GM12878 (cell line): ENCODE measurements around the gene TEKT1. TPM values are rescaled to one million over a fixed set of nuclear protein-coding genes. Genes with fewer than 3 reads are reported as not detected.

ENCODE experiments used
- ATAC-seq: fragments of 200-7000 bp; cut with Tn5 transposase; 3 replicates; pipeline ENCODE4 v1.9.1; 2020; ENCODE audit warnings: mild to moderate bottlenecking, moderate library complexity
- BruUV-seq: library from RNA; stranded (reverse); fragments of 400-500 nt; replicated peaks from 2 replicates; lab custom pipeline; 2021; lab: Mats Ljungman, UMichigan
- CTCF ChIA-PET: fragments of 300-600 bp; sonication (Branson Sonifier 250); formaldehyde crosslinking; extraction: SDS; loops from one replicate; lab custom pipeline; 2021; ENCODE audit warnings: inconsistent platforms; lab: Yijun Ruan, JAX
- POLR2A ChIA-PET: fragments of 350-600 bp; formaldehyde crosslinking; extraction: SDS; loops from one replicate; lab custom pipeline; 2021; ENCODE audit warnings: inconsistent platforms; lab: Charles Lee
- RAD21 ChIA-PET: fragments of 300-600 bp; sonication (Branson Sonifier 250); formaldehyde crosslinking; loops from one replicate; lab custom pipeline; 2023; ENCODE audit warnings: antibody characterized with exemption; ENCODE audit not compliant: unreplicated experiment; lab: Charles Lee
- SMC1A ChIA-PET: fragments of 300-600 bp; sonication (Branson Sonifier 250); formaldehyde crosslinking; loops from one replicate; lab custom pipeline; 2023; ENCODE audit not compliant: unreplicated experiment, uncharacterized antibody; lab: Charles Lee
- DNase-seq: peaks from one replicate; pipeline ENCODE4 v3.0.0-alpha.2; 2011; ENCODE audit warnings: low read depth, low spot score
- FAIRE-seq: peaks from 3 replicates; lab custom pipeline; 2011; peaks lifted over from hg19 to GRCh38; lab: Jason Lieb, UNC
- H2AFZ ChIP-seq: 2 replicates; pipeline ENCODE4 v1.6.0; 2011; ENCODE audit warnings: low read depth, low read length, control low read depth; ENCODE audit not compliant: control insufficient read depth
- H3K27ac ChIP-seq: 2 replicates; pipeline ENCODE4 v1.5.1; 2011; ENCODE audit warnings: control low read depth; ENCODE audit not compliant: control insufficient read depth, insufficient read depth
- H3K27me3 ChIP-seq, 2 experiments: replicated peaks in 1 of 2; 2 replicates each; pipeline versions ENCODE4 v1.6.0 to v1.6.1; 2011; ENCODE audit warnings: low read length in 1 of 2; ENCODE audit not compliant: control insufficient read depth in 2 of 2, insufficient read depth in 2 of 2
- H3K36me3 ChIP-seq, 2 experiments: 2 replicates each; pipeline ENCODE4 v1.5.1; 2011; ENCODE audit warnings: low read length in 1 of 2; ENCODE audit not compliant: control insufficient read depth in 2 of 2, insufficient read depth in 2 of 2
- H3K4me1 ChIP-seq: 2 replicates; pipeline ENCODE4 v1.6.1; 2011; ENCODE audit warnings: mild to moderate bottlenecking, low read length, moderate library complexity, mixed read lengths; ENCODE audit not compliant: control insufficient read depth, insufficient read depth
- H3K4me2 ChIP-seq: 2 replicates; pipeline ENCODE4 v1.6.0; 2011; ENCODE audit warnings: control low read depth; ENCODE audit not compliant: control insufficient read depth, insufficient read depth
- H3K4me3 ChIP-seq: fragments of 200-600 bp; sonication (generic); 2 replicates; pipeline ENCODE4 v1.5.1; 2016
- H3K79me2 ChIP-seq: 2 replicates; pipeline ENCODE4 v1.6.0; 2011; ENCODE audit warnings: low read length; ENCODE audit not compliant: control insufficient read depth, insufficient read depth
- H3K9ac ChIP-seq: 2 replicates; pipeline ENCODE4 v1.8.0; 2011; ENCODE audit warnings: low read length, control low read depth, mixed read lengths; ENCODE audit not compliant: control insufficient read depth, insufficient read depth
- H3K9me3 ChIP-seq: replicated peaks from 3 replicates; pipeline ENCODE4 v1.5.1; 2011; ENCODE audit warnings: mild to moderate bottlenecking, low read length; ENCODE audit not compliant: control insufficient read depth, insufficient read depth
- H4K20me1 ChIP-seq: 2 replicates; pipeline ENCODE4 v1.6.0; 2011; ENCODE audit not compliant: control insufficient read depth, insufficient read depth
- BCL11A ChIP-seq: IDR thresholded peaks from 2 replicates; pipeline ENCODE4 v1.6.1; 2011; ENCODE audit warnings: low read depth, low read length
- BCLAF1 ChIP-seq: fragments of 450-650 bp; IDR thresholded peaks from 2 replicates; pipeline ENCODE4 v1.6.1; 2017; ENCODE audit warnings: antibody characterized with exemption, mild to moderate bottlenecking, moderate library complexity
- DPF2 ChIP-seq: fragments of 450-650 bp; IDR thresholded peaks from 2 replicates; pipeline ENCODE4 v1.6.1; 2017; ENCODE audit warnings: mild to moderate bottlenecking
- EED ChIP-seq: sonication (generic); IDR thresholded peaks from 2 replicates; pipeline ENCODE4 v1.6.1; 2016; ENCODE audit warnings: antibody characterized with exemption, low read depth
- ETV6 ChIP-seq, 2 experiments: fragments of 450-650 bp in 1 of 2; IDR thresholded peaks in 1 of 2; conservative IDR thresholded peaks in 1 of 2; 2 replicates each; pipeline ENCODE4 v1.6.1; 2014; ENCODE audit warnings: antibody characterized with exemption in 1 of 2, borderline replicate concordance in 1 of 2, low read depth in 1 of 2, mild to moderate bottlenecking in 1 of 2, moderate library complexity in 1 of 2
- GATAD2B ChIP-seq: fragments of 450-650 bp; conservative IDR thresholded peaks from 2 replicates; pipeline ENCODE4 v1.6.1; 2017; ENCODE audit warnings: low read depth, mild to moderate bottlenecking, moderate library complexity
- HDGF ChIP-seq: fragments of 450-650 bp; IDR thresholded peaks from 2 replicates; pipeline ENCODE4 v1.6.1; 2016; ENCODE audit warnings: antibody characterized with exemption
- IKZF1 ChIP-seq: fragments of 450-650 bp; conservative IDR thresholded peaks from 2 replicates; pipeline ENCODE4 v1.6.1; 2017; ENCODE audit warnings: antibody characterized with exemption, mild to moderate bottlenecking
- IKZF2 ChIP-seq, 2 experiments: fragments of 450-650 bp; IDR thresholded peaks; 2 replicates each; pipeline ENCODE4 v1.6.1; 2017; ENCODE audit warnings: mild to moderate bottlenecking in 2 of 2, moderate library complexity in 2 of 2
- IRF4 ChIP-seq: IDR thresholded peaks from 2 replicates; pipeline ENCODE4 v1.6.1; 2011; ENCODE audit warnings: low read depth, low read length
- MLLT1 ChIP-seq: fragments of 450-650 bp; IDR thresholded peaks from 2 replicates; pipeline ENCODE4 v1.6.1; 2016; ENCODE audit warnings: mild to moderate bottlenecking
- PAX5 ChIP-seq: IDR thresholded peaks from 2 replicates; pipeline ENCODE4 v1.6.1; 2011; ENCODE audit warnings: low read depth, low read length, borderline replicate concordance
- PKNOX1 ChIP-seq: fragments of 450-650 bp; IDR thresholded peaks from 2 replicates; pipeline ENCODE4 v1.6.1; 2016; ENCODE audit warnings: mild to moderate bottlenecking
- POLR2A ChIP-seq: IDR thresholded peaks from 2 replicates; pipeline ENCODE4 v1.6.1; 2011; ENCODE audit warnings: low read depth, mild to moderate bottlenecking, low read length
- POLR2AphosphoS2 ChIP-seq: IDR thresholded peaks from 2 replicates; pipeline ENCODE4 v1.6.1; 2011; ENCODE audit warnings: low read depth, mild to moderate bottlenecking, low read length, improper control_type of control experiment, moderate library complexity
- POLR2AphosphoS5 ChIP-seq: IDR thresholded peaks from 2 replicates; pipeline ENCODE4 v1.6.1; 2011; ENCODE audit warnings: mild to moderate bottlenecking, low read length, inconsistent platforms
- SRF ChIP-seq, 2 experiments: IDR thresholded peaks; 2 replicates each; pipeline ENCODE4 v1.6.1; 2011; ENCODE audit warnings: low read depth in 2 of 2, low read length in 2 of 2, mild to moderate bottlenecking in 1 of 2, moderate library complexity in 1 of 2
- TAF1 ChIP-seq: IDR thresholded peaks from 2 replicates; pipeline ENCODE4 v1.6.1; 2011; ENCODE audit warnings: mild to moderate bottlenecking, low read depth, low read length, borderline replicate concordance
- TARDBP ChIP-seq: IDR thresholded peaks from 2 replicates; pipeline ENCODE4 v1.6.1; 2016; ENCODE audit warnings: borderline replicate concordance
- YY1 ChIP-seq: IDR thresholded peaks from 2 replicates; pipeline ENCODE4 v1.6.1; 2011; ENCODE audit warnings: low read depth, mild to moderate bottlenecking, low read length
- WGBS: methylation state at CpG from one replicate; pipeline ENCODE4 v1.1.6; 2016; ENCODE audit warnings: low lambda C conversion rate; ENCODE audit not compliant: insufficient replicate concordance, insufficient coverage; ENCODE audit errors: missing lambda C conversion rate; 5-methylcytosine and 5-hydroxymethylcytosine counted together
- in situ Hi-C: fragments of 300-500 bp; cut with MboI; formaldehyde crosslinking; loops from 9 replicates; pipeline ENCODE4 v1.14.3; 2018; ENCODE audit warnings: mixed read lengths
- intact Hi-C: fragments of 100-400 bp; cut with micrococcal nuclease; formaldehyde crosslinking; loops from one replicate; pipeline ENCODE4 v1.14.2; 2022; ENCODE audit not compliant: unreplicated experiment
- polyA plus RNA-seq, 11 experiments: library from polyadenylated mRNA; depleted of rRNA in 4 of 11; unstranded in 6 of 11; stranded (reverse) in 5 of 11; fragments of >200 nt; fragmentation: Nextera tagmentation in 4 of 11; fragmentation: Illumina TruSeq in 1 of 11; extraction: Ambion mirVana in 4 of 11; extraction: Trizol in 1 of 11; gene quantifications; 1 replicate in 1 of 11; 2 replicates in 10 of 11; pipeline versions ENCODE4 v1.2.1 to v1.2.3, GENCODE V29; 2011 to 2016; ENCODE audit warnings: inconsistent platforms in 2 of 11, missing spikeins in 2 of 11, low read depth in 1 of 11
- total RNA-seq, 4 experiments: library from RNA; depleted of rRNA in 3 of 4; stranded (reverse); fragments of >200 nt in 3 of 4; fragmentation: Illumina TruSeq in 1 of 4; extraction: Trizol in 1 of 4; gene quantifications; 2 replicates each; pipeline versions ENCODE4 v1.2.1 to v1.2.3, GENCODE V29; 2013 to 2021

The TEKT1 gene
- total and polyA plus RNA-seq, 10 of the 15 experiments (the other 5 are each of a cell fraction or from before 2014, with no cell fraction given), result not detected

- RAD21 ChIA-PET, result no interaction called here
- intact Hi-C loops, result loop anchor here (10.0 kb wide), 2 partner anchors 91 to 259 kb away; partner anchors contain the start of gene RNASEK
- TF ChIP-seq HDGF (0 out of 2 replicates have a peak, but pooled peaks have one; percentile 46), IKZF1 (peak; percentile 86), MLLT1 (0 out of 2 replicates have a peak, but pooled peaks have one; percentile 23), POLR2A (peak; percentile 67), GATAD2B (peak; percentile 63; the same call in 1 of the 2 replicates), TARDBP (0 out of 2 replicates have a peak, but pooled peaks have one; percentile 5), SRF (IDR thresholded peaks at IDR 0.05; ENCODE audit: low read depth in 2 of 2, low read length in 2 of 2) (no peak), POLR2AphosphoS2 (0 out of 2 replicates have a peak, but pooled peaks have one; percentile 34), BCLAF1 (no peak), ETV6 (conservative IDR thresholded peaks at IDR 0.05 in 1 of 2, IDR thresholded peaks at IDR 0.05 in 1 of 2; ENCODE audit: borderline replicate concordance in 1 of 2, low read depth in 1 of 2) (peak in 1 of 2 experiments; percentile 56; a peak in 1 of 4 replicates), EED (peak; percentile 77), POLR2AphosphoS5 (peak; percentile 81), TAF1 (peak; percentile 41; the same call in 1 of the 2 replicates), BCL11A (no peak), PAX5 (0 out of 2 replicates have a peak, but pooled peaks have one; percentile 10), DPF2 (no peak), YY1 (peak; percentile 82; the same call in 1 of the 2 replicates), IKZF2 (IDR thresholded peaks at IDR 0.05) (peak; percentile 55 to 74), IRF4 (no peak), PKNOX1 (0 out of 2 replicates have a peak, but pooled peaks have one; percentile 17)
- SMC1A ChIA-PET, result no interaction called here
- no TSS peak for BruUV-seq
- no peaks in the 10 kb centered on the region; the same call in 2 of the 3 replicates for H3K9me3 ChIP-seq
- in situ Hi-C loops, result no loop called here
- H3K36me3 ChIP-seq, result peaks cover 4 to 20% of the 10 kb centered on the region in 2 experiments; a peak in 3 of 4 replicates
- peaks cover 29% of the 10 kb centered on the region for H3K79me2 ChIP-seq
- H3K27ac ChIP-seq, result peak within 1 kb of the TSS; percentile 97
- H2AFZ ChIP-seq, result peak within 1 kb of the TSS; percentile 84
- peak within 1 kb of the TSS; percentile 95 for H3K9ac ChIP-seq
- POLR2A ChIA-PET, result interaction anchor here (1.3 to 2.6 kb wide), 3 partner anchors 11 to 280 kb away, joined by 3 to 6 read pairs (median 3); partner anchors contain the start of gene SLC16A13
- H4K20me1 ChIP-seq, result no peaks in the 10 kb centered on the region
- H3K27me3 ChIP-seq, result no peaks in the 10 kb centered on the region
- peak within 1 kb of the TSS; percentile 95 for H3K4me3 ChIP-seq
- H3K4me2 ChIP-seq, result peak within 1 kb of the TSS; percentile 75
- CTCF ChIA-PET, result interaction anchor here (0.6 to 2.4 kb wide), 5 partner anchors 88 to 260 kb away, joined by 3 to 6 read pairs (median 3); no protein-coding TSS in a partner anchor
- peaks cover 15% of the 10 kb centered on the region for H3K4me1 ChIP-seq
- peak; percentile 78 for ATAC-seq
- peak; percentile 72 for FAIRE-seq
- WGBS, result 4% methylated on average over 14 of the region's 14 CpGs
- peak; percentile 40 for DNase-seq
These were observed 75.8 kb downstream of the TEKT1 start, which contains the start of gene XAF1 for GRCh38 chr17:6755731-6756184. TSS of gene XAF1 (plus strand) at chr17:6756046. CDS start at chr17:6756079, 33 bp downstream.
